Cerebellar nuclear complex (tissue), 1 donor: ENCODE data around the gene FASTKD2.

ENCODE experiments used
- DNase-seq, 2 experiments: peaks; one replicate each; lab custom pipeline; 2025; lab: John Stamatoyannopoulos, UW

The FASTKD2 gene

GRCh38 chr2:206836722-206837121, 71.3 kb downstream of the FASTKD2 start:
- DNase-seq, result no peak

DNA sequence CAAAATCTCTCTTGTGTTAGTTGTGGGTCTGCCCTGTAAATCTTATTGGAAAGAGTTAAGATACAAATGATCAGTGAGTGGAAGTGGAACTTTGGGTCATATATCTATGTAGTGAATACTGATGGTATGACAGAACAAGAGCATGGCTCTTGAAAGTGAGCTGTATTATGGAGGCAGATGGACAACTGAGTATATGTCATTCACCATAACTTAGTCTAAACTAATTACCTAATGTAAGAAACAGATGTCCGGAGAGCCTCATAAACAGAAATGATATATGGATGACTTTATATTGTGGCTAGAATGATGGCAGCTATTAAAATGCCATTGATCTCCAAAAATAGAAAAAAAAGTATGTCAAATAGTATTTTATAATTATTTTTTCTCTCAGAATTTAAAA, 72.4 kb downstream of the FASTKD2 start:
- DNase-seq, result no peak

GRCh38 chr2:206838690-206839089, 73.3 kb downstream of the FASTKD2 start:
- no peak for DNase-seq

DNA sequence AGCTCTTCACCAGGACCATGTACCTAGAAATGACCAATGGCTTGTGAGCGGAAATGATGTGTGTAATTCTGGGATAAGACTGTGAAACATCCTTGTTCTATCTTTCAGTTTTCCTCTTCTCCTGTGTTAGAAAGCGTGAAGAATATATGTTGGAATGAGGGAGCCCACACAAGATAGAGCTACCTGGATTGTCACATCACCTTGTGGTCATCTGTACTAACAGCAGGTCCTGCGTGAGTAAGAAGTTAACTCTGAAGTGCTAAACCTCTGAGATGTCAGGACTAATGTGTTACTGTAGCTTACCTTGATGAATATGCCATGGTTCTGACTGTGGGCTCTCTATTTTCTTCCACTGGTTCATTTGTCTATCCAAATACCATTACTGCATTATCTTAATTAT, 75.6 kb downstream of the FASTKD2 start:
- DNase-seq, result no peak
